WERI-Rb-1 (cell line): ENCODE measurements around the gene MAMDC2.
A peak's percentile ranks its signal among the peaks of the same experiment; 100 is the strongest.

Experiments used
- DNase-seq: peaks from one replicate; pipeline ENCODE4 v3.0.0-alpha.2; 2020
- H3K27ac ChIP-seq: fragments of 250-450 bp; sonication (Bioruptor Pico); 2 replicates; pipeline ENCODE4 v1.5.1; 2020; ENCODE audit warnings: mild to moderate bottlenecking, moderate library complexity
- H3K27me3 ChIP-seq: fragments of 250-450 bp; sonication (Bioruptor Pico); 2 replicates; pipeline ENCODE4 v1.5.1; 2021; ENCODE audit warnings: mild to moderate bottlenecking, low read depth, moderate library complexity; ENCODE audit not compliant: insufficient read depth, severe bottlenecking
- H3K36me3 ChIP-seq: fragments of 250-450 bp; sonication (Bioruptor Pico); 2 replicates; pipeline ENCODE4 v1.5.1; 2020; ENCODE audit warnings: mild to moderate bottlenecking, moderate library complexity
- H3K4me3 ChIP-seq: 2 replicates; pipeline ENCODE4 v1.5.1; 2011; ENCODE audit warnings: low read depth, mild to moderate bottlenecking, control low read depth, low read length
- H3K9me3 ChIP-seq: fragments of 250-450 bp; sonication (Bioruptor Pico); 2 replicates; pipeline ENCODE4 v1.5.1; 2021; ENCODE audit warnings: mild to moderate bottlenecking, moderate library complexity; ENCODE audit not compliant: severe bottlenecking
- CTCF ChIP-seq: IDR thresholded peaks from 2 replicates; pipeline ENCODE4 v1.5.1; 2011; ENCODE audit warnings: low read depth, mild to moderate bottlenecking, control low read depth, inconsistent platforms, low read length

Gene MAMDC2

DNA sequence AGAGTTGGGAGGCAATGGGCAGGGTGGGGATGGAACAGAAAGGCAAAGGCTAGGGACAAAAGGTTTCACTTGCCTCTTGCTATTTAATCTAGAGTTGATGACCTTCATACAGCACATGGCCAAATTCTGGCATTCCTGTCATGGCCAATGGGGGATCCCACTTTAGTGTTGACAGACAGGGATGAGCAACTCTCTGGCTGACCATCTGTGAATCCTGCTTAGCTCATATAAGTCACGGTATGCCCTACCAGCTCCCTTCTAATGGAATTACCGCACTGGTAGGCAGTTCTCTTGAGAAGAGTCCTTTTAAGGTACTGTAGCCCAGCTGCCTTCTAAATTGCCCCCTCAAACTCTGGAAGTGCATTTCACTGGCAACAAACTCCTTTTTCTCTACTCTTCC, 76.1 kb downstream of the MAMDC2 start:
- DNase-seq = peak; percentile 37
- H3K27me3 ChIP-seq = no peaks in the 10 kb centered on the region
- no peaks in the 10 kb centered on the region for H3K9me3 ChIP-seq
- H3K27ac ChIP-seq = no peak overlapping the region
- H3K4me3 ChIP-seq = no peak overlapping the region
- H3K36me3 ChIP-seq = no peaks in the 10 kb centered on the region
- TF ChIP-seq CTCF = no peak

GRCh38 chr9:70120834-70121510, 77.3 kb downstream of the MAMDC2 start:
- no peaks in the 10 kb centered on the region for H3K9me3 ChIP-seq
- H3K27ac ChIP-seq = no peak overlapping the region
- H3K4me3 ChIP-seq = no peak overlapping the region
- no peaks in the 10 kb centered on the region for H3K36me3 ChIP-seq
- peak; percentile 27; the same call in 1 of the 2 replicates for TF ChIP-seq CTCF
- DNase-seq = peak; percentile 27
- no peaks in the 10 kb centered on the region for H3K27me3 ChIP-seq

GRCh38 chr9:70121818-70122436, 78.3 kb downstream of the MAMDC2 start:
- Histone ChIP-seq H3K27ac (no peak overlapping the region), H3K27me3 (no peaks in the 10 kb centered on the region), H3K9me3 (no peaks in the 10 kb centered on the region), H3K36me3 (no peaks in the 10 kb centered on the region), H3K4me3 (no peak overlapping the region)
- TF ChIP-seq CTCF = no peak
- DNase-seq = no peak

GRCh38 chr9:70123695-70124094, 80.0 kb downstream of the MAMDC2 start:
- TF ChIP-seq CTCF = no peak
- Histone ChIP-seq H3K4me3 (no peak overlapping the region), H3K27me3 (no peaks in the 10 kb centered on the region), H3K36me3 (no peaks in the 10 kb centered on the region), H3K9me3 (no peaks in the 10 kb centered on the region), H3K27ac (no peak overlapping the region)
- DNase-seq = no peak

DNA sequence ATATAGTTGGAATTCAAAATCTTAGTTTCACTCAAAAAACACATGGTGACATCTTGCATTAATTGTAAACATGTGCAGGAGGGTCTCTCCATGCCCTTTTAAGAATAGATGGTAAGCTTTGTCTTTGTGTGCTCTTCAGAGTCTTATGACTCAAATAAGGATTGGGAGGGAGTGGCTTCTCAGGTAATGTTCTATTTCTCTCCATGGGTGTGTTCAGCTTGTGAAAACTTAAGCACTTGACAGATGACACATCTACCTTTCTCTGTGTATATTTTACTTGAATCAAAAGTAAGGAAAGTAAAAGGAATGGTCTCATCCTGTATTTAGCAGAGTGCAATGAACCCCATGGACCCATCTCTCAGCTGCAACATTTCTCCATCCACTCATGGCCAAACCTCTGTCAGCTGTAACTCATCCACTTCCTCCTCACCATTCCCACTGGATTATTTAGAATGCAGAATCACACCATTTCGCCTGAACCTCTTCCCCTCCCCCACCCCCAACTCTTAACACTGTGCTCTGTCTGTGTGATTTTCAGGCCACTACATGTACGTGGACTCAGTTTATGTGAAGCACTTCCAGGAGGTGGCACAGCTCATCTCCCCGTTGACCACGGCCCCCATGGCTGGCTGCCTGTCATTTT, 82.1 kb downstream of the MAMDC2 start:
- no peaks in the 10 kb centered on the region for H3K27me3 ChIP-seq
- DNase-seq = no peak
- H3K9me3 ChIP-seq = no peaks in the 10 kb centered on the region
- no peak overlapping the region for H3K4me3 ChIP-seq
- no peaks in the 10 kb centered on the region for H3K36me3 ChIP-seq
- TF ChIP-seq CTCF = no peak
- H3K27ac ChIP-seq = no peak overlapping the region
